Measurements from ENCODE around the gene LYRM7. TPM values are rescaled to one million over a fixed set of nuclear protein-coding genes. Genes with fewer than 3 reads are reported as not detected.

The LYRM7 gene
- total RNA-seq, 2 experiments from 2014 or later, result 14.4 to 25.5 TPM

DNA sequence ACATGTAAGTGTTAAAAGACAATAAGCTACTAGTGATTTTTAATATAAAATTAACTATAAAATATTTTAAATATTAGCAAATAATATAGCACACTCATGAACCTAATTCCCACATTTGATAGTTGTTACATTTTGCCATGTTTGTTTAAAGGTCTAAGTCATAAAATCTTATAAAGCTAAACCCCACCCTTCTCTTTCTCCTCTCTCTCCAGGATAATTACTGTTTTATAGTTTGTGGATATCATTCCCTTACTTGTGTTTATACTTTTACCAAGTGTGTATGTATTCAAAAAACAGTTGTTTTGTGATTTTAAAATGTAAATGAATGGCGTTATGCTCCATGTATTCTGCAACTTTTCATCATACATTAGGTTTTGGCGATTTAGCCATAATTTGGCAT lies 34.2 kb downstream of the LYRM7 start:
- Histone ChIP-seq H3K79me2 (ENCODE audit: insufficient read depth, low read depth, low read length) (no peaks in the 10 kb centered on the region; the same call in 1 of the 2 replicates), H3K4me3 (ENCODE audit: low read depth, low read length, poor library complexity, severe bottlenecking) (no peak overlapping the region), H3K4me1 (ENCODE audit: insufficient read depth, low read length, poor library complexity, severe bottlenecking) (peaks cover 32% of the 10 kb centered on the region), H3K36me3 (ENCODE audit: insufficient read depth, low read length) (peaks cover 18% of the 10 kb centered on the region), H3K9me3 (ENCODE audit: low read length) (no peaks in the 10 kb centered on the region), H2AFZ (ENCODE audit: low read length) (no peak overlapping the region), H3K9me2 (ENCODE audit: insufficient read depth, low read length) (no peaks in the 10 kb centered on the region), H3K4me2 (ENCODE audit: low read length) (no peak overlapping the region), H3K27ac (ENCODE audit: low read depth, low read length, poor library complexity, severe bottlenecking) (no peak overlapping the region), H4K20me1 (ENCODE audit: insufficient read depth, low read length) (no peaks in the 10 kb centered on the region)
- CTCF ChIA-PET (ENCODE audit: unreplicated experiment), result no interaction called here
- intact Hi-C loops (cut with micrococcal nuclease; ENCODE audit: unreplicated experiment), result no loop called here
- TF ChIP-seq, protein P1, sequence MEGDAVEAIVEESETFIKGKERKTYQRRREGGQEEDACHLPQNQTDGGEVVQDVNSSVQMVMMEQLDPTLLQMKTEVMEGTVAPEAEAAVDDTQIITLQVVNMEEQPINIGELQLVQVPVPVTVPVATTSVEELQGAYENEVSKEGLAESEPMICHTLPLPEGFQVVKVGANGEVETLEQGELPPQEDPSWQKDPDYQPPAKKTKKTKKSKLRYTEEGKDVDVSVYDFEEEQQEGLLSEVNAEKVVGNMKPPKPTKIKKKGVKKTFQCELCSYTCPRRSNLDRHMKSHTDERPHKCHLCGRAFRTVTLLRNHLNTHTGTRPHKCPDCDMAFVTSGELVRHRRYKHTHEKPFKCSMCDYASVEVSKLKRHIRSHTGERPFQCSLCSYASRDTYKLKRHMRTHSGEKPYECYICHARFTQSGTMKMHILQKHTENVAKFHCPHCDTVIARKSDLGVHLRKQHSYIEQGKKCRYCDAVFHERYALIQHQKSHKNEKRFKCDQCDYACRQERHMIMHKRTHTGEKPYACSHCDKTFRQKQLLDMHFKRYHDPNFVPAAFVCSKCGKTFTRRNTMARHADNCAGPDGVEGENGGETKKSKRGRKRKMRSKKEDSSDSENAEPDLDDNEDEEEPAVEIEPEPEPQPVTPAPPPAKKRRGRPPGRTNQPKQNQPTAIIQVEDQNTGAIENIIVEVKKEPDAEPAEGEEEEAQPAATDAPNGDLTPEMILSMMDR (conservative IDR thresholded peaks at IDR 0.05; ENCODE audit: low read length), result no peak
- TF ChIP-seq EZH2phosphoT487 (IDR thresholded peaks at IDR 0.05; ENCODE audit: borderline replicate concordance, low read depth, low read length), result no peak
- DNase-seq (ENCODE audit: low spot score), result no peak
- BruUV-seq (replicated peaks), result no TSS peak
- POLR2A ChIA-PET, result interaction anchor here (0.6 to 2.6 kb wide), 2 partner anchors 18 to 33 kb away, joined by 4 to 5 read pairs; no protein-coding TSS in a partner anchor

DNA sequence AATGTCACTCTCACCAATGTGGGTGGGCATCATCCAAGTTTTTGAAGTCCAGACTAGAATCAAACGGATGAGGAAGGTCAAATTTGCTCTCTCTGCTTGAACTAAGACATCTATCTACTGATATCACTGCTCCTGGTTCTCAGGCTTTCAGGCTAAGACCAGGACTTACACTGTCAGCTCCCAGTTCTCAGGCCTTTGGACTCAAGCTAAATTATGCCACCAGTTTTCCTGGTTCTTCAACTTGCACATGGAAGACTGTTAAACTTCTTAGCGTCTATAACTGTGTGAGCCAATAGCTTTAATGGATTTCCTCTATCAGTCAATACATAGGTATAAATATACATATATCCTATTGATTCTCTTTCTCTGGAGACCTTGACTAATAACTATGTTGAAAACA lies 35.3 kb downstream of the LYRM7 start:
- intact Hi-C loops (cut with micrococcal nuclease; ENCODE audit: unreplicated experiment), result no loop called here
- BruUV-seq (replicated peaks), result no TSS peak
- H3K4me1 ChIP-seq (ENCODE audit: insufficient read depth, low read length, poor library complexity, severe bottlenecking), result peaks cover 37% of the 10 kb centered on the region
- H4K20me1 ChIP-seq (ENCODE audit: insufficient read depth, low read length), result no peaks in the 10 kb centered on the region
- H3K27ac ChIP-seq (ENCODE audit: low read depth, low read length, poor library complexity, severe bottlenecking), result no peak overlapping the region
- peaks cover 12% of the 10 kb centered on the region; the same call in 1 of the 2 replicates for H3K36me3 ChIP-seq (ENCODE audit: insufficient read depth, low read length)
- no peaks in the 10 kb centered on the region for H3K9me2 ChIP-seq (ENCODE audit: insufficient read depth, low read length)
- ChIA-PET POLR2A (interaction anchor here (2.6 kb wide), 1 partner anchor 34 kb away, joined by 5 read pairs; no protein-coding TSS in a partner anchor), CTCF (ENCODE audit: unreplicated experiment) (no interaction called here)
- DNase-seq (ENCODE audit: low spot score), result no peak
- peaks cover 10% of the 10 kb centered on the region; the same call in 1 of the 2 replicates for H3K79me2 ChIP-seq (ENCODE audit: insufficient read depth, low read depth, low read length)
- H3K4me3 ChIP-seq (ENCODE audit: low read depth, low read length, poor library complexity, severe bottlenecking), result no peak overlapping the region
- H2AFZ ChIP-seq (ENCODE audit: low read length), result no peak overlapping the region
- H3K4me2 ChIP-seq (ENCODE audit: low read length), result no peak overlapping the region
- TF ChIP-seq, protein P1 (conservative IDR thresholded peaks at IDR 0.05; ENCODE audit: low read length), result no peak
- no peak for TF ChIP-seq EZH2phosphoT487 (IDR thresholded peaks at IDR 0.05; ENCODE audit: borderline replicate concordance, low read depth, low read length)
- H3K9me3 ChIP-seq (ENCODE audit: low read length), result no peaks in the 10 kb centered on the region

DNA sequence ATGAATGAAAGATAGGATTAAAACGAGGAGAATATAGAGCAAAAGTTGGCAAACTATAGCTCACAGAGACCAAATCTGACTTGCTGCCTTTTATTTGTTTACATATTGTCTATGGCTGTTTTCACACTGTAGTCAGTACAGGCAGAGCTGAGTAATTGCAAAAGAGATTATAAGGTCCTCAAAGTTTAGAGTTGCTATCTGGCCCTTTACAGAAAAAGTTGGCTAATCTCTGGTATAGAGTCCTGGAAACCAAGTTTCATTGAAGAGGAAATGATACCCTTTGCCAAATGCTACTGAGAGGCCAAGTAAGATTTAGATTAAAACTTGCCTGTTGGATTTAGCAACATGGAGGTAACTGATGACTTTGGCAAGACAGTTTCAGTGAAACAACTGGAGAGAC lies 36.0 kb downstream of the LYRM7 start:
- Histone ChIP-seq H3K4me2 (ENCODE audit: low read length) (no peak overlapping the region), H3K9me2 (ENCODE audit: insufficient read depth, low read length) (no peaks in the 10 kb centered on the region), H2AFZ (ENCODE audit: low read length) (no peak overlapping the region), H3K9me3 (ENCODE audit: low read length) (no peaks in the 10 kb centered on the region), H3K4me3 (ENCODE audit: low read depth, low read length, poor library complexity, severe bottlenecking) (no peak overlapping the region), H3K79me2 (ENCODE audit: insufficient read depth, low read depth, low read length) (peaks cover 17% of the 10 kb centered on the region), H4K20me1 (ENCODE audit: insufficient read depth, low read length) (no peaks in the 10 kb centered on the region), H3K27ac (ENCODE audit: low read depth, low read length, poor library complexity, severe bottlenecking) (peak overlapping the region; percentile 10), H3K36me3 (ENCODE audit: insufficient read depth, low read length) (peaks cover 12% of the 10 kb centered on the region; the same call in 1 of the 2 replicates), H3K4me1 (ENCODE audit: insufficient read depth, low read length, poor library complexity, severe bottlenecking) (peaks cover 43% of the 10 kb centered on the region)
- CTCF ChIA-PET (ENCODE audit: unreplicated experiment), result no interaction called here
- intact Hi-C loops (cut with micrococcal nuclease; ENCODE audit: unreplicated experiment), result no loop called here
- BruUV-seq (replicated peaks), result no TSS peak
- POLR2A ChIA-PET, result interaction anchor here (1.0 to 2.6 kb wide), 4 partner anchors 15 to 58 kb away, joined by 3 to 6 read pairs (median 4); no protein-coding TSS in a partner anchor
- DNase-seq (ENCODE audit: low spot score), result no peak
- no peak for TF ChIP-seq EZH2phosphoT487 (IDR thresholded peaks at IDR 0.05; ENCODE audit: borderline replicate concordance, low read depth, low read length)
- TF ChIP-seq, protein P1 (conservative IDR thresholded peaks at IDR 0.05; ENCODE audit: low read length), result no peak
